Measurements from ENCODE around the gene GNAT1. TPM values are rescaled to one million over a fixed set of nuclear protein-coding genes. Genes with fewer than 3 reads are reported as not detected.

Gene GNAT1
- total RNA-seq, 1 experiment from 2014 or later = 0.50 TPM

DNA sequence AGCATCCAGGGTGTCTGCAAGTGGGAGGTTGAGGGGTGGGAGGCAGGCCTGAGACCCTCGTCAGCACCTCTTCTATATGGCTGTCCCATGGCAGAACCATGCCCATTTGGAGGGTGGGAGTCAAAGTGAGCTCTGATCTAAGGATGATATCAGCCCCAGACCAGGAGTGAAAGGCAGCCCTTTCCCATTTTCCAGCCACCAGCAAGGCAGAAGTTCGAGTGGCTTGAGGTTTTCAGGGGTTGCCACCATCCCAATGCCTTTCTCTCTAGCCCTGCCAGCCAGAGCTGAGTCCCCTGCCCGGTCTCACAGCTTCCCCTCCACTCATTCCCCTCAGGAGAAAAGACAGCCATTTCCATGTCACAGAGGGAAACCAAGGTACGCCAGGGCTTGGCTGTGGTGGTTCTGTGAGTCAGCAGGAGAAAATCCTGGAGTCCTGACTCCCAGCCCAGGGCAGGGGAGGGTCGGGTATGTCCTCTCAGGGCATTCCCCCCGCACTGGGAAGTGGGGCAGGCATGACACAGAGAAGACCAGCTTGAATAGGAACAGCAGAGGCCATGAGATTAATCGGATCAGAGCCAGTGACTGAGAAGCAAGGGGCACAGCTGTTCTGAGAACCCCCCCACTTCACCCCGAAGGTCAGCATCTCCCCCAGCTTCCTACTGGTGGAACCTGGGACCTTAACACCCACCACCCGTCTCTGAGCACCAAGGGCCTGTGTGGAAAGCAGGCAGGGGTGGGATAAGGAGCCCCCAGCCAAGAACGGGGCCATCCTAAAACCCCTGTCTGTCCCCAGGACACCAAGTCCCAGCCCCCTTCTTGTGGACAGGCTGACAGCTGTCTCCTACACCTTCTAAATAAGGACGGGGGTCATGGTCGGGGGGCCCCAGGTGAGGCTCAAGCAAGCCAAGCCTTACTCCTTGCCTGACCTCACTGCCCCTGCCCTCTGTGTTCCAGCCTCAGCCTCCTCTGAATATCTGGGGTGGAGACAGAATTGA lies 12.7 kb downstream of the GNAT1 start:
- Histone ChIP-seq H3K9me3 (no peaks in the 10 kb centered on the region), H3K36me3 (ENCODE audit: control insufficient read depth, insufficient read depth, low read length) (no peaks in the 10 kb centered on the region), H3K4me3 (ENCODE audit: low read depth, low read length) (no peak overlapping the region), H3K4me1 (peaks cover 17% of the 10 kb centered on the region; the same call in 1 of the 2 replicates), H3K27me3 (replicated peaks; ENCODE audit: control insufficient read depth, insufficient read depth, low read length) (no peaks in the 10 kb centered on the region)
- ChIA-PET CTCF (interaction anchor here (1.0 to 2.4 kb wide), 3 partner anchors 8 to 9 kb away, joined by 3 to 7 read pairs (median 6); no protein-coding TSS in a partner anchor), POLR2A (no interaction called here)
- peaks cover 4% of the 10 kb centered on the region for H3K36me3 Mint-ChIP-seq (ENCODE audit: insufficient read depth, unreplicated experiment)
- H3K27me3 Mint-ChIP-seq (ENCODE audit: insufficient read depth, unreplicated experiment) = no peaks in the 10 kb centered on the region
- DNase-seq = no peak
- H3K27ac Mint-ChIP-seq (ENCODE audit: unreplicated experiment) = no peak overlapping the region
- BruUV-seq (replicated peaks) = no TSS peak
- no peaks in the 10 kb centered on the region for H3K9me3 Mint-ChIP-seq (ENCODE audit: unreplicated experiment)
- peaks cover 15% of the 10 kb centered on the region for H3K4me1 Mint-ChIP-seq (ENCODE audit: low read depth, unreplicated experiment)
- TF ChIP-seq, protein P1, sequence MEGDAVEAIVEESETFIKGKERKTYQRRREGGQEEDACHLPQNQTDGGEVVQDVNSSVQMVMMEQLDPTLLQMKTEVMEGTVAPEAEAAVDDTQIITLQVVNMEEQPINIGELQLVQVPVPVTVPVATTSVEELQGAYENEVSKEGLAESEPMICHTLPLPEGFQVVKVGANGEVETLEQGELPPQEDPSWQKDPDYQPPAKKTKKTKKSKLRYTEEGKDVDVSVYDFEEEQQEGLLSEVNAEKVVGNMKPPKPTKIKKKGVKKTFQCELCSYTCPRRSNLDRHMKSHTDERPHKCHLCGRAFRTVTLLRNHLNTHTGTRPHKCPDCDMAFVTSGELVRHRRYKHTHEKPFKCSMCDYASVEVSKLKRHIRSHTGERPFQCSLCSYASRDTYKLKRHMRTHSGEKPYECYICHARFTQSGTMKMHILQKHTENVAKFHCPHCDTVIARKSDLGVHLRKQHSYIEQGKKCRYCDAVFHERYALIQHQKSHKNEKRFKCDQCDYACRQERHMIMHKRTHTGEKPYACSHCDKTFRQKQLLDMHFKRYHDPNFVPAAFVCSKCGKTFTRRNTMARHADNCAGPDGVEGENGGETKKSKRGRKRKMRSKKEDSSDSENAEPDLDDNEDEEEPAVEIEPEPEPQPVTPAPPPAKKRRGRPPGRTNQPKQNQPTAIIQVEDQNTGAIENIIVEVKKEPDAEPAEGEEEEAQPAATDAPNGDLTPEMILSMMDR (IDR thresholded peaks at IDR 0.05; ENCODE audit: insufficient read depth in 1 of 2, low read depth in 1 of 2, low read length in 1 of 2, severe bottlenecking in 1 of 2, unreplicated experiment in 1 of 2) = no peak
- peak overlapping the region; percentile 13 for H3K4me3 Mint-ChIP-seq (ENCODE audit: unreplicated experiment)
- intact Hi-C loops (cut with micrococcal nuclease; ENCODE audit: unreplicated experiment) = no loop called here

DNA sequence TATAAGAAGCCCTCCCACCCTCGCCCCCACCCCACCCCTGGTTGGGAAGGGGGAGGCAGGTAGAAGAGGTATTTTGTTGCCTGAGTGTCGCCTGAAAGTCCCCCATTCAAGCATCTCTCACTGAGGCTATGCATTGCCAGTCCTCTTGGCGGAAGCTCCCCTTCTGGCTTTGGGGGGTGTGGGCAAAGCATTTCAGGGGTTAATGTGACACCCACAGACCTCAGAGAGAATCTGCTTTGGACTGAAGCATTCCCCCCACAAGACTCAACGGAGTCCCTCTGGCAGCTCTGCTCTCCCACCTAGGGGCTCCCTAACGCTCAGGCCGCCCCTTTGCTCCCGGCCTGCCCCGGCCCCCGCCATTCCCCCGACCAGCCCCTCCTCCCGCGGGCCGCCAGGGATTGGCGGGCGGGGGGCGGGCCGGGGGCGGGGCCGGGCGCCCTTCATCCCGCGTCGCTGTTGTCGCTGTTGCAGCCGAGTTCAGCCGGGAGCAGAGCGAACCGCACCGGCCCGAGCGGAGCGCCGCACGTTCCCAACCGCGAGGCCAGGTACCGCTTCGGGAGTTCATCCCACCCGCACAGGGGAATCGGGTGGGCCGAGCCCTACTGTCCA lies 13.5 kb downstream of the GNAT1 start, which contains the start of gene SLC38A3:
SLC38A3 (plus strand) TSS at position 468 of the 609 bp plus-strand sequence. CDS start 8,929 bp downstream, outside the sequence.
- peaks cover 15% of the 10 kb centered on the region for H3K4me1 Mint-ChIP-seq (ENCODE audit: low read depth, unreplicated experiment)
- H3K36me3 Mint-ChIP-seq (ENCODE audit: insufficient read depth, unreplicated experiment) = peaks cover 4% of the 10 kb centered on the region
- Histone ChIP-seq H3K4me1 (peaks cover 18% of the 10 kb centered on the region; the same call in 1 of the 2 replicates), H3K9me3 (no peaks in the 10 kb centered on the region), H3K36me3 (ENCODE audit: control insufficient read depth, insufficient read depth, low read length) (no peaks in the 10 kb centered on the region), H3K27me3 (replicated peaks; ENCODE audit: control insufficient read depth, insufficient read depth, low read length) (no peaks in the 10 kb centered on the region), H3K4me3 (ENCODE audit: low read depth, low read length) (peak within 1 kb of the TSS; percentile 87)
- no peaks in the 10 kb centered on the region for H3K27me3 Mint-ChIP-seq (ENCODE audit: insufficient read depth, unreplicated experiment)
- ChIA-PET CTCF (interaction anchor here (0.6 to 1.6 kb wide), 2 partner anchors 10 to 29 kb away, joined by 5 to 7 read pairs; no protein-coding TSS in a partner anchor), POLR2A (no interaction called here)
- intact Hi-C loops (cut with micrococcal nuclease; ENCODE audit: unreplicated experiment) = no loop called here
- peak in 1 of 2 experiments; percentile 73 for DNase-seq
- peak within 1 kb of the TSS; percentile 73 for H3K4me3 Mint-ChIP-seq (ENCODE audit: unreplicated experiment)
- no peaks in the 10 kb centered on the region for H3K9me3 Mint-ChIP-seq (ENCODE audit: unreplicated experiment)
- TF ChIP-seq, protein P1 (IDR thresholded peaks at IDR 0.05; ENCODE audit: insufficient read depth in 1 of 2, low read depth in 1 of 2, low read length in 1 of 2, severe bottlenecking in 1 of 2, unreplicated experiment in 1 of 2) = no peak
- no TSS peak for BruUV-seq (replicated peaks)
- H3K27ac Mint-ChIP-seq (ENCODE audit: unreplicated experiment) = no peak within 1 kb of the TSS
